DND-41 (cell line): ENCODE measurements around the gene FAM136A.
"Not testable (repeated sequence)": the region's sequence is repeated elsewhere in the genome, so short reads cannot be mapped to it uniquely, and the experiment has no call there.

ENCODE experiments used
- ATAC-seq: fragments of 200-7000 bp; cut with Tn5 transposase; 3 replicates; pipeline ENCODE4 v1.9.1; 2021; ENCODE audit warnings: low read depth; ENCODE audit not compliant: insufficient read depth
- DNase-seq: peaks from one replicate; pipeline ENCODE4 v3.0.0-alpha.2; 2020
- H2AFZ ChIP-seq: 2 replicates; pipeline ENCODE4 v1.6.0; 2012; ENCODE audit warnings: low read depth, low read length
- H3K27ac ChIP-seq: 2 replicates; pipeline ENCODE4 v1.5.1; 2012; ENCODE audit warnings: low read length, inconsistent platforms
- H3K27me3 ChIP-seq: fragments of 200-600 bp; sonication (generic); 2 replicates; pipeline ENCODE4 v1.6.0; 2012; ENCODE audit warnings: low read length, mild to moderate bottlenecking, inconsistent platforms; ENCODE audit not compliant: insufficient read depth, poor library complexity
- H3K36me3 ChIP-seq: 2 replicates; pipeline ENCODE4 v1.5.1; 2012; ENCODE audit warnings: low read length, inconsistent platforms; ENCODE audit not compliant: insufficient read depth
- H3K4me1 ChIP-seq: 2 replicates; pipeline ENCODE4 v1.5.1; 2012; ENCODE audit warnings: mild to moderate bottlenecking, low read length; ENCODE audit not compliant: insufficient read depth
- H3K4me2 ChIP-seq: 2 replicates; pipeline ENCODE4 v1.6.0; 2012; ENCODE audit warnings: mild to moderate bottlenecking, moderate library complexity, low read length, inconsistent platforms; ENCODE audit not compliant: insufficient read depth
- H3K4me3 ChIP-seq, 2 experiments: fragments of 200-600 bp in 1 of 2; shearing (Covaris generic) in 1 of 2; 2 replicates each; pipeline ENCODE4 v1.5.1; 2012 to 2016; ENCODE audit warnings: inconsistent platforms in 2 of 2, low read length in 2 of 2, mild to moderate bottlenecking in 2 of 2, low read depth in 1 of 2, moderate library complexity in 1 of 2
- H3K79me2 ChIP-seq: 2 replicates; pipeline ENCODE4 v1.6.0; 2012; ENCODE audit warnings: low read length, inconsistent platforms; ENCODE audit not compliant: insufficient read depth
- H3K9ac ChIP-seq: 2 replicates; pipeline ENCODE4 v1.6.0; 2012; ENCODE audit warnings: low read depth, mild to moderate bottlenecking, inconsistent platforms, low read length, moderate library complexity
- H3K9me3 ChIP-seq: 2 replicates; pipeline ENCODE4 v1.5.1; 2012; ENCODE audit warnings: low read length, moderate library complexity, mild to moderate bottlenecking, inconsistent platforms; ENCODE audit not compliant: insufficient read depth, severe bottlenecking
- H4K20me1 ChIP-seq: 2 replicates; pipeline ENCODE4 v1.6.0; 2012; ENCODE audit warnings: low read length; ENCODE audit not compliant: insufficient read depth
- CTCF ChIP-seq: IDR thresholded peaks from 2 replicates; pipeline ENCODE4 v1.5.1; 2012; ENCODE audit warnings: borderline replicate concordance, low read length, moderate library complexity, mild to moderate bottlenecking; ENCODE audit not compliant: poor library complexity, severe bottlenecking; ENCODE audit errors: extremely low read depth
- EZH2 ChIP-seq: IDR thresholded peaks from 3 replicates; pipeline ENCODE4 v1.6.1; 2012; ENCODE audit warnings: borderline replicate concordance, low read depth, mild to moderate bottlenecking, moderate library complexity, low read length, inconsistent platforms; ENCODE audit not compliant: severe bottlenecking

The FAM136A gene

DNA sequence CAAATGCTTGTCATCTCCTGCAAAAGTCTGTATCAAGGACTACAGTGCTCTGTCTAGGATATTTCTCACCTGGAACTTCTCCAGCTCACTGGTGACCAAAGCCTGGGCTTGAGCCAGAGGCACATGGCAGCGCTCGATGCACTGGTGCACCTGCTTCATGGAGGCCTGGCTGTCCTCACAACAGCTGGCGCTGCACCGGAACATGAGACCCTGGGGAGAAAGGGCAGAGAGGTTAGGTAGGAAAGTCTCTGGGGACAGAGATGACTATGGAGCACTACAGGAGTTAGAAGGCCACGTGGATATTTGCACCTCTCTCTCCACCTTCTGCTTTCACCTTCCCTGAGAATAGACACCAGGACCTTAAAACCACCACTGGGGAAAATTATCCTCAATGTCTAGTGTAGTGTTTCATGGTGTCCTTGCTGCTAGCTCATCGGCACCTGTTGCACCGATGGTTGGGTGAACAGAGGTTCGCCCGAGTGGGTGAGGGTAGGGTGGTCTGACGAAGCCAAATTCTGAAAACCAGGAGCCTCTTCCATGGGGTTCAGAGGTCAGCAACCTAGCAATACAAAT, 1.0 kb downstream of the FAM136A start:
- H2AFZ ChIP-seq: peak overlapping the region; percentile 99

DNA sequence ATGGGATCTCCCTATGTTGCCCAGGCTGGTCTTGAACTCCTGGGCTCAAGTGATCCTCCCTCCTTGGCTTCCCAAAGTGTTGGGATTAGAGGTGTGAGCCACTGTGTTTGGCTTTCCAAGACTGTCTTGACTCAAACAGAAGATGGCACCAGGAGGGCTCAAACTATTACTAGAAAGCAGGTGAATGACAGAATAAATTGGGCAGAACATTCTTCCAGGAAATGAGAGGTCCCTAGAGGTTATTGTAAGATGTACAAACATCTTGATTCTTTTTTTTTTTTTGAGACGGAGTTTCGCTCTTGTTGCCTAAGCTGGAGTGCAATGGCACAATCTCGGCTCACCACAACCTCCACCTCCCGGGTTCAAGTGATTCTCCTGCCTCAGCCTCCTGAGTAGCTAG, 4.0 kb downstream of the FAM136A start:
- Histone ChIP-seq H3K4me1 (peaks cover 29% of the 10 kb centered on the region), H3K79me2 (peaks cover 33% of the 10 kb centered on the region), H3K36me3 (peaks cover 46% of the 10 kb centered on the region)
- H3K4me3 ChIP-seq, H3K27me3 ChIP-seq, H3K9ac ChIP-seq, DNase-seq, H4K20me1 ChIP-seq, ATAC-seq, H3K9me3 ChIP-seq, H3K27ac ChIP-seq, H2AFZ ChIP-seq, H3K4me2 ChIP-seq: not testable (repeated sequence)

More for the DNA sequence above, 1.0 kb downstream of the FAM136A start:
- DNase-seq (no peak), ATAC-seq (no peak)
- no peak for TF ChIP-seq EZH2
- TF ChIP-seq CTCF: no peak
- no peaks in the 10 kb centered on the region for H3K27me3 ChIP-seq
- H3K4me1 ChIP-seq: peaks cover 25% of the 10 kb centered on the region
- H3K4me2 ChIP-seq: peak overlapping the region; percentile 96
- H3K36me3 ChIP-seq: peaks cover 46% of the 10 kb centered on the region
- no peaks in the 10 kb centered on the region for H4K20me1 ChIP-seq
- H3K4me3 ChIP-seq: peak overlapping the region; percentile 69 to 95
- no peaks in the 10 kb centered on the region for H3K9me3 ChIP-seq
- peaks cover 14% of the 10 kb centered on the region for H3K79me2 ChIP-seq
- H3K9ac ChIP-seq: peak overlapping the region; percentile 97
- H3K27ac ChIP-seq: peak overlapping the region; percentile 88

DNA sequence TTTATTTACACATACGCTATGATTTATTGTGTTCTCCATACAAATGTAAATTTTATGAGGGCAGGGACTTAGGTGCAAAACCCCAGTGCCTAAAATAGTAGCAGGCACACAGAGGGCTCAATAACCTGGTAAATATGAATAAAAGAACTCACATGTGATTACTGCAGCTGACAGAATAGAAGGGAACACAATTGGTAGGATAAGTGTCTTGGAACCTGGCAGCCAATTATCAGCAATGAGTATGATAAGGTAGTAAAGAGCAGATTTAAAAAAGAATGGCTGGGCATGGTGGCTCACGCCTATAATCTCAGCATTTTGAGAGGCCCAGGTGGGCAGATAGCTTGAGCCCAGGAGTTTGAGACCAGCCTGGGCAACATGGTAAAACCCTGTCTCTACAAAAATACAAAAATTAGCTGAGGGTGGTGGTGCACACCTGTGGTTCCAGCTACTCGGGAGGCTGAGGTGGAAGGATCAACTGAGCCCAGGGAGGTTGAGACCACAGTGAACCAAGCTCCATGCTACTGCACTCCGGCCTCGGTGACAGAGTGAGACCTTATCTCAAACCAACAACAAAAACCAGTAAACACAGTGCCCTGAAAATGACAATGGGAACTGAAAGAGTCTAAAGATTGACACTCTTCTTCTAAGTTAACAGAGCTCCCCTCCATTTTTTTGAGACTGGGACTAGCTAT, 18.2 kb downstream of the FAM136A start:
- Histone ChIP-seq H3K4me2 (no peak overlapping the region), H3K36me3 (peaks cover 92% of the 10 kb centered on the region), H3K9ac (no peak overlapping the region), H3K4me1 (peaks cover 8% of the 10 kb centered on the region; the same call in 1 of the 2 replicates), H4K20me1 (peaks cover 52% of the 10 kb centered on the region), H3K27ac (no peak overlapping the region), H3K79me2 (peaks cover 66% of the 10 kb centered on the region), H3K27me3 (no peaks in the 10 kb centered on the region), H3K4me3 (no peak overlapping the region), H2AFZ (no peak overlapping the region), H3K9me3 (no peaks in the 10 kb centered on the region)
- ATAC-seq (no peak), DNase-seq (no peak)
- TF ChIP-seq CTCF: no peak
- no peak for TF ChIP-seq EZH2

- no peaks in the 10 kb centered on the region for H3K9me3 ChIP-seq
- H3K36me3 ChIP-seq: peaks cover 91% of the 10 kb centered on the region
- ATAC-seq (no peak), DNase-seq (no peak)
- H3K9ac ChIP-seq: no peak overlapping the region
- H3K79me2 ChIP-seq: peaks cover 53% of the 10 kb centered on the region
- no peak overlapping the region for H2AFZ ChIP-seq
- peaks cover 44% of the 10 kb centered on the region for H4K20me1 ChIP-seq
- H3K27me3 ChIP-seq: no peaks in the 10 kb centered on the region
- TF ChIP-seq EZH2 (no peak), CTCF (no peak)
- peaks cover 3% of the 10 kb centered on the region; the same call in 1 of the 2 replicates for H3K4me1 ChIP-seq
- H3K27ac ChIP-seq: no peak overlapping the region
- no peak overlapping the region for H3K4me2 ChIP-seq
- H3K4me3 ChIP-seq: no peak overlapping the region
Observed at GRCh38 chr2:70282439-70282838, 19.4 kb downstream of the FAM136A start.
